ENCODE data around the gene CHD2.

CHD2 gene

DNA sequence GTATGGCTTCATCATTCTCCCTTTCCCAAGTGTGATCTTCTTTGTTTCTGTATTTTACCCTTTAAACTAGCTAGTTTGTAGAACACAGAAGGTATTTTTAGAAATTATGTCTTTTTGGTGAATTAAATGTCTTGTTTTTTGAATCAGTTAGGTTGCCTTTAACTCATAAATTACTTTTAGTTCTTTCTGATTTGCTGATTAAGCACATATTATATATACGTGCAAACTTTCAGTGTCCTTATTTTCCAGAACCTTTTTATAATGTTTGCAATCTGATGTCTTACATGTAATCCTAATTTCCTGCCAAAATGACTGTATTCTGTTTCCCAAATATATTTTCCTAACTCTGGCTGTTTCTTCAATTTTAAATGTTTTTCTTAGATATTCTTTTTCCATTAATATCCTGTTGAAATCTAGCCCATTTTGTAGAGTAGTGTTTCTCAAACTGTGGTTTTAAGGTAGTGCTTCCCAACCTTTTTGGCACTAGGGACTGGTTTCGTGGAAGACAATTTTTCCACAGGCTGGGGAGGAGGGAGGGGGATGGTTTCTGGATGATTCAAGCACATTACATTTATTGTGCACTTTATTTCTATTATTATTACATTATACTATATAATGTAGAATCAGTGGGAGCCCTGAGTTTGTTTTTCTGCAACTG, 51.8 kb downstream of the CHD2 start:
- Histone ChIP-seq H3K4me3 (ENCODE audit: low read depth in 1 of 2, low read length in 2 of 2) (no peak overlapping the region), H3K27ac (ENCODE audit: low read length) (no peak overlapping the region), H3K9me3 (ENCODE audit: control insufficient read depth in 1 of 2, low read length in 2 of 2) (peaks cover 13 to 22% of the 10 kb centered on the region in 2 donors), H3K36me3 (ENCODE audit: control insufficient read depth in 1 of 2, insufficient read depth in 2 of 2, low read length in 2 of 2) (peaks cover 78 to 84% of the 10 kb centered on the region in 2 donors), H3K27me3 (ENCODE audit: low read depth, low read length) (no peaks in the 10 kb centered on the region), H3K4me1 (ENCODE audit: control insufficient read depth in 1 of 2, insufficient read depth in 2 of 2, low read length in 2 of 2) (no peaks in the 10 kb centered on the region)

- Histone ChIP-seq H3K9me3 (ENCODE audit: control insufficient read depth in 1 of 2, low read length in 2 of 2) (peaks cover 12 to 22% of the 10 kb centered on the region in 2 donors), H3K27ac (ENCODE audit: low read length) (no peak overlapping the region), H3K4me1 (ENCODE audit: control insufficient read depth in 1 of 2, insufficient read depth in 2 of 2, low read length in 2 of 2) (no peaks in the 10 kb centered on the region), H3K27me3 (ENCODE audit: low read depth, low read length) (no peaks in the 10 kb centered on the region), H3K36me3 (ENCODE audit: control insufficient read depth in 1 of 2, insufficient read depth in 2 of 2, low read length in 2 of 2) (peaks cover 76 to 84% of the 10 kb centered on the region in 2 donors), H3K4me3 (ENCODE audit: low read depth in 1 of 2, low read length in 2 of 2) (no peak overlapping the region)
Observed at GRCh38 chr15:92952458-92952850, 52.3 kb downstream of the CHD2 start.

- peaks cover 11 to 14% of the 10 kb centered on the region in 2 donors for H3K9me3 ChIP-seq (ENCODE audit: control insufficient read depth in 1 of 2, low read length in 2 of 2)
- no peak overlapping the region for H3K4me3 ChIP-seq (ENCODE audit: low read depth in 1 of 2, low read length in 2 of 2)
- H3K27me3 ChIP-seq (ENCODE audit: low read depth, low read length), result no peaks in the 10 kb centered on the region
- H3K27ac ChIP-seq (ENCODE audit: low read length), result no peak overlapping the region
- H3K4me1 ChIP-seq (ENCODE audit: control insufficient read depth in 1 of 2, insufficient read depth in 2 of 2, low read length in 2 of 2), result no peaks in the 10 kb centered on the region
- peaks cover 65 to 80% of the 10 kb centered on the region in 2 donors for H3K36me3 ChIP-seq (ENCODE audit: control insufficient read depth in 1 of 2, insufficient read depth in 2 of 2, low read length in 2 of 2)
Observed at GRCh38 chr15:92953566-92953965, 53.4 kb downstream of the CHD2 start.

- no peak overlapping the region for H3K4me3 ChIP-seq (ENCODE audit: low read depth in 1 of 2, low read length in 2 of 2)
- H3K27me3 ChIP-seq (ENCODE audit: low read depth, low read length), result no peaks in the 10 kb centered on the region
- H3K9me3 ChIP-seq (ENCODE audit: control insufficient read depth in 1 of 2, low read length in 2 of 2), result peaks cover 10 to 11% of the 10 kb centered on the region in 2 donors
- H3K27ac ChIP-seq (ENCODE audit: low read length), result no peak overlapping the region
- peaks cover 61 to 76% of the 10 kb centered on the region in 2 donors for H3K36me3 ChIP-seq (ENCODE audit: control insufficient read depth in 1 of 2, insufficient read depth in 2 of 2, low read length in 2 of 2)
- H3K4me1 ChIP-seq (ENCODE audit: control insufficient read depth in 1 of 2, insufficient read depth in 2 of 2, low read length in 2 of 2), result no peaks in the 10 kb centered on the region
Observed at GRCh38 chr15:92954002-92954401, 53.9 kb downstream of the CHD2 start.

- H3K27me3 ChIP-seq (ENCODE audit: low read depth, low read length), result no peaks in the 10 kb centered on the region
- H3K4me3 ChIP-seq (ENCODE audit: low read depth in 1 of 2, low read length in 2 of 2), result no peak overlapping the region
- H3K27ac ChIP-seq (ENCODE audit: low read length), result no peak overlapping the region
- no peaks in the 10 kb centered on the region for H3K4me1 ChIP-seq (ENCODE audit: control insufficient read depth in 1 of 2, insufficient read depth in 2 of 2, low read length in 2 of 2)
- peaks cover 58 to 70% of the 10 kb centered on the region in 2 donors for H3K36me3 ChIP-seq (ENCODE audit: control insufficient read depth in 1 of 2, insufficient read depth in 2 of 2, low read length in 2 of 2)
- H3K9me3 ChIP-seq (ENCODE audit: control insufficient read depth in 1 of 2, low read length in 2 of 2), result peaks cover 4 to 6% of the 10 kb centered on the region in 2 donors
Observed at GRCh38 chr15:92954578-92954977, 54.5 kb downstream of the CHD2 start.

GRCh38 chr15:92955706-92956105, 55.6 kb downstream of the CHD2 start:
- Histone ChIP-seq H3K4me1 (ENCODE audit: control insufficient read depth in 1 of 2, insufficient read depth in 2 of 2, low read length in 2 of 2) (no peaks in the 10 kb centered on the region), H3K27ac (ENCODE audit: low read length) (no peak overlapping the region), H3K4me3 (ENCODE audit: low read depth in 1 of 2, low read length in 2 of 2) (no peak overlapping the region), H3K36me3 (ENCODE audit: control insufficient read depth in 1 of 2, insufficient read depth in 2 of 2, low read length in 2 of 2) (peaks cover 56 to 63% of the 10 kb centered on the region in 2 donors), H3K27me3 (ENCODE audit: low read depth, low read length) (no peaks in the 10 kb centered on the region), H3K9me3 (ENCODE audit: control insufficient read depth in 1 of 2, low read length in 2 of 2) (no peaks in the 10 kb centered on the region)

DNA sequence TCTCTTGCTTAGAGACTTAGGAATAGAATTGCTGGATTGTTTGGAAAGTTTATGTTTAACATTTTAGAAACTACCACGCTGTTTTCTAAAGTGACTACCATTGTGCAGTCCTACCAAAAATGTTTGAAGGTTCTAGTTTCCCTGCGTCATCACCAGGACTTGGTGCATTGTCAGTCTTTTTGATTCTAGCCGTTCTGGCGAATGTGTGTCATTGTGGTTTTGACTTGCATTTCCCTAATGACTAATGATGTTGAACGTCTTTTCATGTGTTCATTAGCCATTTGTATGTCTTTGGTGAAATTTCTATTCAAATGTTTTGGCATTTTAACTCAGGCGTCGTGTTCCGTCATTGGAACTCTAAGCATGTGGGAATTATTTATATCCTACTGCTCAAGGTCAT, 58.0 kb downstream of the CHD2 start:
- Histone ChIP-seq H3K9me3 (ENCODE audit: control insufficient read depth in 1 of 2, low read length in 2 of 2) (no peaks in the 10 kb centered on the region), H3K36me3 (ENCODE audit: control insufficient read depth in 1 of 2, insufficient read depth in 2 of 2, low read length in 2 of 2) (peaks cover 57 to 66% of the 10 kb centered on the region in 2 donors), H3K4me1 (ENCODE audit: control insufficient read depth in 1 of 2, insufficient read depth in 2 of 2, low read length in 2 of 2) (no peaks in the 10 kb centered on the region), H3K4me3 (ENCODE audit: low read depth in 1 of 2, low read length in 2 of 2) (no peak overlapping the region), H3K27ac (ENCODE audit: low read length) (no peak overlapping the region), H3K27me3 (ENCODE audit: low read depth, low read length) (no peaks in the 10 kb centered on the region)

DNA sequence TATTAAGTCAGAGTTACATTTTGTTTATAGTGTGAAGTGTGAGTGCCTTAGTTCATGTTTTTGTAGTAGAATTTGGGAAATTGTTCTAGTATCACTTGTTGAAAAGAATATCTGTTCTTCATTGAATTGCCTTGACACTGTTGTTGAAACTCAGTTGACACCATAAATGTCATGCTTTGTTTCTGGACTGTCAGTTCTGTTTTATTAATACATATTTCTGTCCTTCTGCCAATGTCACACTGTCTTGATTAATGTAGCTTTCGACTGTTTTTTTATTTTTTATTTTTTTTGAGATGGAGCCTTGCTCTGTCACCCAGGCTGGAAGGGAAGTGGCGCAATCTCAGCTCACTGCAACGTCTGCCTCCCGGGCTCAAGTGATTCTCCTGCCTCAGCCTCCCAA, 59.1 kb downstream of the CHD2 start:
- Histone ChIP-seq H3K4me1 (ENCODE audit: control insufficient read depth in 1 of 2, insufficient read depth in 2 of 2, low read length in 2 of 2) (no peaks in the 10 kb centered on the region), H3K4me3 (ENCODE audit: low read depth in 1 of 2, low read length in 2 of 2) (no peak overlapping the region), H3K9me3 (ENCODE audit: control insufficient read depth in 1 of 2, low read length in 2 of 2) (no peaks in the 10 kb centered on the region), H3K27ac (ENCODE audit: low read length) (no peak overlapping the region), H3K27me3 (ENCODE audit: low read depth, low read length) (no peaks in the 10 kb centered on the region), H3K36me3 (ENCODE audit: control insufficient read depth in 1 of 2, insufficient read depth in 2 of 2, low read length in 2 of 2) (peaks cover 55 to 61% of the 10 kb centered on the region in 2 donors)

DNA sequence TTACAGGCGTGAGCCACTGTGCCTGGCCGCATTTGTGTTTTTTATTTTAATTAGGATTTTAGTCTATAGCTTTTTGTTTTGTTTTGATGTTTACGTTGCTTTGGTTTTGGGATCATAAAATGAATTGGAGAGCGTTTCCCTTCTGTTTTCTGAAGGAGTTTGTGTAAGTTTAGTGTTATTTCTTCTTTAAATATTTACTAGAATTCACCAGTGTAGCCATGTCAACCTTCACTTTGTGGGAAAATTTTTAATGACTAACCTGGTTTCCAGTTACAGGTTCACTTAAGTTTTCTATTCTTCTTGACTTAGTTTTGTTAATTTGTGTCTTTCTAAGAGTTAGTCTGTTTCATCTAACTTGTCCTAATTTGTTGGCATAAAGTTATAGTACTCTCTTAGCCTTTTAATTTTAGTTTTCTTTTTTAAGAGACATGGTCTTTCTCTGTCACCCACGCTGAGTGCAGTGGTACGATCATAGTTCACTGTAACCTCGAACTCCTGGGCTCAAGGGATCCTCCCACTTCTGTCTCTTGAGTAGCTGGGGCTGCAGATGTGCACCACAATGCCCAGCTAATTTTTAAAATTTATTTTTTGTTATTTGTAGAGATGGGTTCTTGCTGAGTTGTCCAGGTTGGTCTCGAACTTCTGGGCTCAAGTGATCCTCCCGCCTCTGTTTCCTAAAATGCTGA, 61.0 kb downstream of the CHD2 start:
- H3K27me3 ChIP-seq (ENCODE audit: low read depth, low read length), result no peaks in the 10 kb centered on the region
- H3K4me3 ChIP-seq (ENCODE audit: low read depth in 1 of 2, low read length in 2 of 2), result no peak overlapping the region
- no peaks in the 10 kb centered on the region for H3K4me1 ChIP-seq (ENCODE audit: control insufficient read depth in 1 of 2, insufficient read depth in 2 of 2, low read length in 2 of 2)
- no peak overlapping the region for H3K27ac ChIP-seq (ENCODE audit: low read length)
- H3K9me3 ChIP-seq (ENCODE audit: control insufficient read depth in 1 of 2, low read length in 2 of 2), result no peaks in the 10 kb centered on the region
- peaks cover 44 to 48% of the 10 kb centered on the region in 2 donors for H3K36me3 ChIP-seq (ENCODE audit: control insufficient read depth in 1 of 2, insufficient read depth in 2 of 2, low read length in 2 of 2)

DNA sequence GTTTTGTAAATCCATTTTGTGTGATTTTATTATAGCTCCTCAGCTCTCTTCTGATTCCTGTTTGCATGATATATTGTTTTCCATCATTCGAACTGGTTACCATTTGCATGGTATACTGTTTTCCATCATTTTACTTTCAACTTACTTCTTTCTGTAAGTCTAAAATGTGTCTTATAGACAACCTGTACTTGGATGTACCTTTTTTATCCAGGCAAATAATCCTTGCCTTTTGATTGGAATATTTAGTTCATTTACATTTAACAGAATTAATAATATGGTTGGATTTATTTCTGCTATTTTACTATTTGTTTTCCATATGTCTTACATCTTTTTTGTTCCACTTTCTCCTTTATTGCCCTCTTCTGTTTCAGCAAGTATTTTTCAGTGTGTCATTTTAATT, 62.8 kb downstream of the CHD2 start:
- no peaks in the 10 kb centered on the region for H3K27me3 ChIP-seq (ENCODE audit: low read depth, low read length)
- H3K9me3 ChIP-seq (ENCODE audit: control insufficient read depth in 1 of 2, low read length in 2 of 2), result no peaks in the 10 kb centered on the region
- no peak overlapping the region for H3K27ac ChIP-seq (ENCODE audit: low read length)
- no peak overlapping the region for H3K4me3 ChIP-seq (ENCODE audit: low read depth in 1 of 2, low read length in 2 of 2)
- peaks cover 40 to 47% of the 10 kb centered on the region in 2 donors for H3K36me3 ChIP-seq (ENCODE audit: control insufficient read depth in 1 of 2, insufficient read depth in 2 of 2, low read length in 2 of 2)
- no peaks in the 10 kb centered on the region for H3K4me1 ChIP-seq (ENCODE audit: control insufficient read depth in 1 of 2, insufficient read depth in 2 of 2, low read length in 2 of 2)

GRCh38 chr15:92963794-92964193, 63.7 kb downstream of the CHD2 start:
- Histone ChIP-seq H3K36me3 (ENCODE audit: control insufficient read depth in 1 of 2, insufficient read depth in 2 of 2, low read length in 2 of 2) (peaks cover 41 to 48% of the 10 kb centered on the region in 2 donors), H3K4me1 (ENCODE audit: control insufficient read depth in 1 of 2, insufficient read depth in 2 of 2, low read length in 2 of 2) (peaks cover 0 to 5% of the 10 kb centered on the region in 2 donors), H3K4me3 (ENCODE audit: low read depth in 1 of 2, low read length in 2 of 2) (no peak overlapping the region), H3K27me3 (ENCODE audit: low read depth, low read length) (no peaks in the 10 kb centered on the region), H3K9me3 (ENCODE audit: control insufficient read depth in 1 of 2, low read length in 2 of 2) (no peaks in the 10 kb centered on the region), H3K27ac (ENCODE audit: low read length) (no peak overlapping the region)

Measured in muscle layer of duodenum (tissue), 2 donors.